H9 (cell line): Measurements from ENCODE around the gene SCFD2. TPM values are rescaled to one million over a fixed set of nuclear protein-coding genes. Genes with fewer than 3 reads are reported as not detected.

Experiments
- DNase-seq: peaks from one replicate; pipeline ENCODE4 v3.0.0-alpha.2; 2017
- H2AFZ ChIP-seq: one replicate; pipeline ENCODE4 v1.6.1; 2013; ENCODE audit warnings: mild to moderate bottlenecking, low read length, control low read depth, moderate library complexity
- H2AK5ac ChIP-seq: 2 replicates; pipeline ENCODE4 v1.6.1; 2013; ENCODE audit warnings: low read length, control low read depth, mixed read lengths; ENCODE audit not compliant: insufficient read length
- H2BK120ac ChIP-seq: one replicate; pipeline ENCODE4 v1.6.1; 2013; ENCODE audit warnings: low read depth, mild to moderate bottlenecking, low read length, control low read depth, inconsistent platforms; ENCODE audit not compliant: poor library complexity, severe bottlenecking
- H2BK12ac ChIP-seq: 2 replicates; pipeline ENCODE4 v1.6.1; 2013; ENCODE audit warnings: low read length, control low read depth, mixed read lengths, low read depth; ENCODE audit not compliant: insufficient read length
- H2BK15ac ChIP-seq: 2 replicates; pipeline ENCODE4 v1.6.1; 2013; ENCODE audit warnings: low read depth, low read length, control low read depth
- H2BK20ac ChIP-seq: one replicate; pipeline ENCODE4 v1.6.1; 2013; ENCODE audit warnings: low read depth, mild to moderate bottlenecking, low read length, control low read depth, inconsistent platforms; ENCODE audit not compliant: poor library complexity, severe bottlenecking
- H2BK5ac ChIP-seq: 2 replicates; pipeline ENCODE4 v1.6.1; 2013; ENCODE audit warnings: low read length, control low read depth, mixed read lengths; ENCODE audit not compliant: insufficient read length
- H3K14ac ChIP-seq: 2 replicates; pipeline ENCODE4 v1.6.1; 2013; ENCODE audit warnings: low read length, control low read depth; ENCODE audit not compliant: insufficient read depth
- H3K18ac ChIP-seq: 2 replicates; pipeline ENCODE4 v1.6.1; 2013; ENCODE audit warnings: low read depth, mild to moderate bottlenecking, mixed read lengths, low read length, control low read depth; ENCODE audit not compliant: insufficient read length
- H3K23ac ChIP-seq: 2 replicates; pipeline ENCODE4 v1.6.1; 2013; ENCODE audit warnings: low read length, control low read depth, mixed read lengths, low read depth; ENCODE audit not compliant: insufficient read length
- H3K23me2 ChIP-seq: 2 replicates; pipeline ENCODE4 v1.6.1; 2013; ENCODE audit warnings: low read depth, mild to moderate bottlenecking, mixed read lengths, low read length, control low read depth; ENCODE audit not compliant: insufficient read length, poor library complexity, severe bottlenecking
- H3K27ac ChIP-seq: 2 replicates; pipeline ENCODE4 v1.5.1; 2013; ENCODE audit warnings: low read length, control low read depth, mixed read lengths, low read depth; ENCODE audit not compliant: insufficient read length
- H3K27me3 ChIP-seq: 2 replicates; pipeline ENCODE4 v1.6.1; 2013; ENCODE audit warnings: low read length, control low read depth, inconsistent platforms; ENCODE audit not compliant: insufficient read depth
- H3K4ac ChIP-seq: 2 replicates; pipeline ENCODE4 v1.6.1; 2013; ENCODE audit warnings: low read depth, mild to moderate bottlenecking, control low read depth, inconsistent platforms, low read length, moderate library complexity
- H3K4me1 ChIP-seq: 2 replicates; pipeline ENCODE4 v1.6.1; 2013; ENCODE audit warnings: low read length, control low read depth, inconsistent platforms; ENCODE audit not compliant: insufficient read depth
- H3K4me2 ChIP-seq: 2 replicates; pipeline ENCODE4 v1.6.1; 2013; ENCODE audit warnings: low read length, control low read depth, mixed read lengths; ENCODE audit not compliant: insufficient read length, insufficient read depth
- H3K56ac ChIP-seq: 2 replicates; pipeline ENCODE4 v1.6.1; 2013; ENCODE audit warnings: low read depth, mild to moderate bottlenecking, mixed read lengths, low read length, control low read depth; ENCODE audit not compliant: insufficient read length
- H3K79me1 ChIP-seq: 2 replicates; pipeline ENCODE4 v1.6.1; 2013; ENCODE audit warnings: low read depth, mild to moderate bottlenecking, moderate library complexity, low read length, control low read depth, inconsistent platforms; ENCODE audit not compliant: insufficient read depth, poor library complexity, severe bottlenecking
- H3K79me2 ChIP-seq: 2 replicates; pipeline ENCODE4 v1.6.1; 2013; ENCODE audit warnings: low read length, control low read depth, inconsistent platforms; ENCODE audit not compliant: insufficient read depth
- H3K9ac ChIP-seq: 2 replicates; pipeline ENCODE4 v1.6.1; 2013; ENCODE audit warnings: low read length, control low read depth, mixed read lengths; ENCODE audit not compliant: insufficient read length; ENCODE audit errors: extremely low read depth
- H3K9me3 ChIP-seq: one replicate; pipeline ENCODE4 v1.6.1; 2013; ENCODE audit warnings: low read depth, low read length, inconsistent platforms; ENCODE audit not compliant: control insufficient read depth
- H3T11ph ChIP-seq: one replicate; pipeline ENCODE4 v1.6.1; 2013; ENCODE audit warnings: mild to moderate bottlenecking, low read length, control low read depth, inconsistent platforms
- H4K20me1 ChIP-seq: one replicate; pipeline ENCODE4 v1.6.1; 2013; ENCODE audit not compliant: control insufficient read depth, insufficient read length, insufficient read depth
- H4K5ac ChIP-seq: 2 replicates; pipeline ENCODE4 v1.6.1; 2013; ENCODE audit warnings: low read depth, mild to moderate bottlenecking, mixed read lengths, low read length, control low read depth; ENCODE audit not compliant: insufficient read length
- H4K8ac ChIP-seq: replicated peaks from 2 replicates; pipeline ENCODE4 v1.6.1; 2013; ENCODE audit warnings: low read length, control low read depth, mixed read lengths, low read depth; ENCODE audit not compliant: insufficient read length
- H4K91ac ChIP-seq: 2 replicates; pipeline ENCODE4 v1.6.1; 2013; ENCODE audit warnings: low read depth, mild to moderate bottlenecking, moderate library complexity, mixed read lengths, low read length, control low read depth; ENCODE audit not compliant: insufficient read length
- H3K27ac Mint-ChIP-seq, 3 experiments: 2 replicates in 2 of 3; 3 replicates in 1 of 3; pipeline ENCODE4 v1.8.0; 2020 to 2021; ENCODE audit warnings: mixed read lengths in 3 of 3, mild to moderate bottlenecking in 1 of 3, moderate library complexity in 1 of 3
- H3K27me3 Mint-ChIP-seq: 2 replicates; pipeline ENCODE4 v1.8.0; 2021; ENCODE audit warnings: low read depth, mild to moderate bottlenecking, moderate library complexity, mixed read lengths
- H3K36me3 Mint-ChIP-seq, 3 experiments: 2 replicates in 2 of 3; 3 replicates in 1 of 3; pipeline ENCODE4 v1.8.0; 2020 to 2021; ENCODE audit warnings: low read depth in 3 of 3, mixed read lengths in 3 of 3; ENCODE audit not compliant: insufficient read depth in 1 of 3
- H3K4me1 Mint-ChIP-seq, 2 experiments: 2 replicates each; pipeline ENCODE4 v1.8.0; 2020; ENCODE audit warnings: mixed read lengths in 2 of 2
- H3K4me3 Mint-ChIP-seq, 2 experiments: 2 replicates in 1 of 2; 3 replicates in 1 of 2; pipeline ENCODE4 v1.8.0; 2020 to 2021; ENCODE audit warnings: mild to moderate bottlenecking in 2 of 2, mixed read lengths in 2 of 2, moderate library complexity in 1 of 2
- H3K9me3 Mint-ChIP-seq, 2 experiments: 2 replicates in 1 of 2; 3 replicates in 1 of 2; pipeline ENCODE4 v1.8.0; 2020; ENCODE audit warnings: mild to moderate bottlenecking in 2 of 2, mixed read lengths in 2 of 2, moderate library complexity in 1 of 2
- CTCF ChIP-seq: fragments of 200-600 bp; sonication (generic); conservative IDR thresholded peaks from 3 replicates; pipeline ENCODE4 v1.8.0; 2021; ENCODE audit warnings: antibody characterized with exemption, mild to moderate bottlenecking
- WGBS: extraction: QIAGEN DNeasy Blood & Tissue Kit; methylation state at CpG from one replicate; pipeline ENCODE4 v1.1.7; 2013; ENCODE audit warnings: missing lambda C conversion rate, low lambda C conversion rate, mixed read lengths; ENCODE audit not compliant: insufficient read length; ENCODE audit errors: extremely low coverage; 5-methylcytosine and 5-hydroxymethylcytosine counted together
- total RNA-seq: library from RNA; stranded (reverse); gene quantifications from 2 replicates; pipeline ENCODE4 v1.2.1, GENCODE V29; 2021

SCFD2 gene
- total RNA-seq, 1 experiment from 2014 or later = 10.1 TPM

GRCh38 chr4:52989865-52990264, 376.0 kb downstream of the SCFD2 start:
- no CpG with 5 or more reads among the region's 3 CpGs for WGBS
- Histone ChIP-seq H3K9ac (no peak overlapping the region), H2BK120ac (no peak overlapping the region), H3K14ac (no peak overlapping the region), H4K91ac (no peak overlapping the region), H3K9me3 (no peaks in the 10 kb centered on the region), H4K5ac (no peak overlapping the region), H2AK5ac (no peak overlapping the region), H3K4me1 (no peaks in the 10 kb centered on the region), H3K27me3 (no peaks in the 10 kb centered on the region), H4K8ac (no peak overlapping the region), H3K4ac (no peak overlapping the region), H2BK20ac (no peak overlapping the region), H2BK5ac (no peak overlapping the region), H2AFZ (no peak overlapping the region), H4K20me1 (no peaks in the 10 kb centered on the region), H3K27ac (no peak overlapping the region), H3K23ac (no peak overlapping the region), H3T11ph (no peak overlapping the region), H3K56ac (no peak overlapping the region), H2BK15ac (no peak overlapping the region), H3K23me2 (no peaks in the 10 kb centered on the region), H3K79me1 (no peaks in the 10 kb centered on the region), H3K4me2 (no peak overlapping the region), H3K18ac (no peak overlapping the region), H3K79me2 (no peaks in the 10 kb centered on the region), H2BK12ac (no peak overlapping the region)
- Mint-ChIP-seq H3K36me3 (peaks cover 8 to 18% (median 14%) of the 10 kb centered on the region in 3 experiments), H3K27me3 (no peaks in the 10 kb centered on the region), H3K4me3 (no peak overlapping the region), H3K9me3 (peaks cover 25 to 29% of the 10 kb centered on the region in 2 experiments), H3K4me1 (no peaks in the 10 kb centered on the region), H3K27ac (no peak overlapping the region; a peak in 1 of 7 replicates)
- no peak for TF ChIP-seq CTCF
- DNase-seq = no peak
